ENCODE results near the gene PMS1.
A peak's percentile ranks its signal among the peaks of the same experiment; 100 is the strongest.

DNA sequence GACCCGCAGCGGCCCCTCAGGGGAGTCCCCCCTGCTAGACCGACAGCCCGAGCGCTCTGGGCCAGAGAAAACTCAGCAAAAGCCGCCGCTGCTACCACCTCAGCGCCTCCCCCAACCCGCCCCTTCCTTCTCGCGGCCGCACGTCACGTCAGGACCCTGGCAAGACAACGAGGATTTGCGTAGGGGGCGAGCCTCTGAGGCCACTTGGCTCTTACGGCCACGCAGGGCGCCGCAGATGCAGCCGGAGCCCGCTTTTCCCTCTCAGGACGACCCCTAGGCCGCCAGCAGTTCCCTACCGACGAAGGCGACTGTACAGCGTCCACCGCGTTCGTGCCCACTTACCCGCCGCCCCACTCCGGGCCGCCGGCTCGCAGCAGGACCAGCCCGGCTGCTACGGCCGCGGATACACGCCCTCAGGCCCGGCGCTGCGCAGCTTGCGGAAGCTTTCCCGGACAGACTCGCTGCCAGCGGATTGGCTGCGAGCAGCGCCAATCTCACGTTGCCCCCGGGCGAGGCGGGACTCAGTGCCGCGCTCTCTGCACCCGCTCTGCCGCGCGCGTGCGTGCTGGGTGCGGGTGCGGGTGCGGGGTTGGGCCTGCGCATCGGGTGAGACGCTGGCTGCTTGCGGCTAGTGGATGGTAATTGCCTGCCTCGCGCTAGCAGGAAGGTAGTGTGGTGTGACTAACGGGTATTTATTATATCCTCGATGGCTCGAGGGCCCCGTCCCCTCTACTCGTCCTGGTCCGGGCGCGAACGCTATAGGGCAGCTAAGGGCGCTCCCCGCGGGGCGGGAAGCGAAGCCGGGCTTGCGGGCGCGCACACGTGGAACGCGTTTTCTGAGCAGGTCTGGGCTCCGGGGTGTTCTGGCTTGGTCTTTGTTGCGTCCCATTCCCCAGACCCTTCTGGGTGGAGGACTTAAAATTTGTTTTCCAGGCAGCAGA is at the start of gene PMS1, which contains the start of gene ORMDL1:
- no peak for TF ChIP-seq RNF2 (IDR thresholded peaks at IDR 0.05)
- no peak for TF ChIP-seq NCOA6 (IDR thresholded peaks at IDR 0.05)
- TF ChIP-seq ETV5 (CRISPR knock-in tag; IDR thresholded peaks at IDR 0.05; ENCODE audit: low read depth): no peak
- TF ChIP-seq, protein P1, sequence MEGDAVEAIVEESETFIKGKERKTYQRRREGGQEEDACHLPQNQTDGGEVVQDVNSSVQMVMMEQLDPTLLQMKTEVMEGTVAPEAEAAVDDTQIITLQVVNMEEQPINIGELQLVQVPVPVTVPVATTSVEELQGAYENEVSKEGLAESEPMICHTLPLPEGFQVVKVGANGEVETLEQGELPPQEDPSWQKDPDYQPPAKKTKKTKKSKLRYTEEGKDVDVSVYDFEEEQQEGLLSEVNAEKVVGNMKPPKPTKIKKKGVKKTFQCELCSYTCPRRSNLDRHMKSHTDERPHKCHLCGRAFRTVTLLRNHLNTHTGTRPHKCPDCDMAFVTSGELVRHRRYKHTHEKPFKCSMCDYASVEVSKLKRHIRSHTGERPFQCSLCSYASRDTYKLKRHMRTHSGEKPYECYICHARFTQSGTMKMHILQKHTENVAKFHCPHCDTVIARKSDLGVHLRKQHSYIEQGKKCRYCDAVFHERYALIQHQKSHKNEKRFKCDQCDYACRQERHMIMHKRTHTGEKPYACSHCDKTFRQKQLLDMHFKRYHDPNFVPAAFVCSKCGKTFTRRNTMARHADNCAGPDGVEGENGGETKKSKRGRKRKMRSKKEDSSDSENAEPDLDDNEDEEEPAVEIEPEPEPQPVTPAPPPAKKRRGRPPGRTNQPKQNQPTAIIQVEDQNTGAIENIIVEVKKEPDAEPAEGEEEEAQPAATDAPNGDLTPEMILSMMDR (IDR thresholded peaks at IDR 0.05 in 2 of 3, conservative IDR thresholded peaks at IDR 0.05 in 1 of 3; ENCODE audit: insufficient read depth in 2 of 3, low read depth in 1 of 3, low read length in 3 of 3): no peak
- TF ChIP-seq, protein P2, sequence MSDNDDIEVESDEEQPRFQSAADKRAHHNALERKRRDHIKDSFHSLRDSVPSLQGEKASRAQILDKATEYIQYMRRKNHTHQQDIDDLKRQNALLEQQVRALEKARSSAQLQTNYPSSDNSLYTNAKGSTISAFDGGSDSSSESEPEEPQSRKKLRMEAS (CRISPR knock-in tag; IDR thresholded peaks at IDR 0.05): peak; percentile 81
- TF ChIP-seq FOXK2 (conservative IDR thresholded peaks at IDR 0.05 in 1 of 2, IDR thresholded peaks at IDR 0.05 in 1 of 2; ENCODE audit: low read depth in 2 of 2): no peak; a peak in 1 of 4 replicates
- no peak for TF ChIP-seq JUND (IDR thresholded peaks at IDR 0.05; ENCODE audit: borderline replicate concordance, low read depth, low read length)
- TF ChIP-seq JUND (tag; IDR thresholded peaks at IDR 0.05; ENCODE audit: borderline replicate concordance, low read depth, low read length): no peak
- TF ChIP-seq EZH2 (IDR thresholded peaks at IDR 0.05; ENCODE audit: borderline replicate concordance, low read depth, low read length): no peak
- no peak for TF ChIP-seq ARID1B (IDR thresholded peaks at IDR 0.05)
- TF ChIP-seq, protein P3, sequence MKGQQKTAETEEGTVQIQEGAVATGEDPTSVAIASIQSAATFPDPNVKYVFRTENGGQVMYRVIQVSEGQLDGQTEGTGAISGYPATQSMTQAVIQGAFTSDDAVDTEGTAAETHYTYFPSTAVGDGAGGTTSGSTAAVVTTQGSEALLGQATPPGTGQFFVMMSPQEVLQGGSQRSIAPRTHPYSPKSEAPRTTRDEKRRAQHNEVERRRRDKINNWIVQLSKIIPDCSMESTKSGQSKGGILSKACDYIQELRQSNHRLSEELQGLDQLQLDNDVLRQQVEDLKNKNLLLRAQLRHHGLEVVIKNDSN (CRISPR knock-in tag; IDR thresholded peaks at IDR 0.05): no peak
- TF ChIP-seq HMGXB4 (CRISPR knock-in tag; IDR thresholded peaks at IDR 0.05): no peak
- TF ChIP-seq HCFC1 (IDR thresholded peaks at IDR 0.05; ENCODE audit: low read depth, low read length): peak; percentile 14; the same call in 1 of the 2 replicates
- TF ChIP-seq, protein P4, sequence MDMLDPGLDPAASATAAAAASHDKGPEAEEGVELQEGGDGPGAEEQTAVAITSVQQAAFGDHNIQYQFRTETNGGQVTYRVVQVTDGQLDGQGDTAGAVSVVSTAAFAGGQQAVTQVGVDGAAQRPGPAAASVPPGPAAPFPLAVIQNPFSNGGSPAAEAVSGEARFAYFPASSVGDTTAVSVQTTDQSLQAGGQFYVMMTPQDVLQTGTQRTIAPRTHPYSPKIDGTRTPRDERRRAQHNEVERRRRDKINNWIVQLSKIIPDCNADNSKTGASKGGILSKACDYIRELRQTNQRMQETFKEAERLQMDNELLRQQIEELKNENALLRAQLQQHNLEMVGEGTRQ (CRISPR knock-in tag; IDR thresholded peaks at IDR 0.05): no peak
